Neuronal stem cell (in vitro differentiated cells): ENCODE results near the gene ANO7.

Experiments
- DNase-seq: peaks from one replicate; pipeline ENCODE4 v3.0.0-alpha.2; 2013; ENCODE audit warnings: low spot score
- H2AFZ ChIP-seq: one replicate; pipeline ENCODE4 v1.6.1; 2013; ENCODE audit warnings: mild to moderate bottlenecking, low read length, inconsistent platforms
- H2AK5ac ChIP-seq: 2 replicates; pipeline ENCODE4 v1.6.1; 2013; ENCODE audit warnings: low read depth, mild to moderate bottlenecking, inconsistent platforms, low read length, moderate library complexity, mixed read lengths
- H2BK120ac ChIP-seq: 2 replicates; pipeline ENCODE4 v1.6.1; 2013; ENCODE audit warnings: low read depth, mild to moderate bottlenecking, inconsistent platforms, low read length, moderate library complexity, mixed read lengths
- H2BK12ac ChIP-seq: one replicate; pipeline ENCODE4 v1.6.1; 2013; ENCODE audit warnings: low read length, inconsistent platforms
- H2BK15ac ChIP-seq: 2 replicates; pipeline ENCODE4 v1.6.1; 2013; ENCODE audit warnings: mild to moderate bottlenecking, low read length, inconsistent platforms, mixed read lengths
- H2BK5ac ChIP-seq: one replicate; pipeline ENCODE4 v1.6.1; 2013; ENCODE audit warnings: inconsistent platforms, mild to moderate bottlenecking, low read length, moderate library complexity
- H3K14ac ChIP-seq: one replicate; pipeline ENCODE4 v1.6.1; 2013; ENCODE audit warnings: low read length, inconsistent platforms
- H3K18ac ChIP-seq: 2 replicates; pipeline ENCODE4 v1.6.1; 2013; ENCODE audit warnings: low read length, inconsistent platforms
- H3K23ac ChIP-seq: 2 replicates; pipeline ENCODE4 v1.6.1; 2013; ENCODE audit warnings: low read depth, mild to moderate bottlenecking, mixed read lengths, low read length, inconsistent platforms; ENCODE audit not compliant: poor library complexity
- H3K27ac ChIP-seq: replicated peaks from 3 replicates; pipeline ENCODE4 v1.5.1; 2013; ENCODE audit warnings: low read length, inconsistent platforms
- H3K27me3 ChIP-seq, 3 experiments: 2 replicates each; pipeline ENCODE4 v1.6.1; 2013; ENCODE audit warnings: low read length in 3 of 3, mild to moderate bottlenecking in 2 of 3, inconsistent platforms in 1 of 3, low read depth in 1 of 3, mixed read lengths in 1 of 3, moderate library complexity in 1 of 3; ENCODE audit not compliant: control insufficient read depth in 3 of 3, insufficient read depth in 3 of 3
- H3K36me3 ChIP-seq, 2 donors: replicated peaks in 1 of 2; 2 replicates each; pipeline ENCODE4 v1.6.1; 2013; ENCODE audit warnings: low read length in 2 of 2; ENCODE audit not compliant: control insufficient read depth in 2 of 2, insufficient read depth in 2 of 2
- H3K4ac ChIP-seq: 2 replicates; pipeline ENCODE4 v1.6.1; 2013; ENCODE audit warnings: inconsistent platforms, mild to moderate bottlenecking, low read length, moderate library complexity
- H3K4me1 ChIP-seq, 2 donors: 1 replicate in 1 of 2; 2 replicates in 1 of 2; pipeline ENCODE4 v1.6.1; 2013; ENCODE audit warnings: low read length in 2 of 2, low read depth in 1 of 2; ENCODE audit not compliant: control insufficient read depth in 2 of 2, insufficient read depth in 1 of 2
- H3K4me2 ChIP-seq: one replicate; pipeline ENCODE4 v1.6.1; 2013; ENCODE audit warnings: mild to moderate bottlenecking, low read length, inconsistent platforms; ENCODE audit not compliant: insufficient read depth, poor library complexity, severe bottlenecking
- H3K4me3 ChIP-seq, 2 donors: 2 replicates each; pipeline ENCODE4 v1.5.1; 2013; ENCODE audit warnings: low read length in 2 of 2, mild to moderate bottlenecking in 2 of 2, inconsistent platforms in 1 of 2, moderate library complexity in 1 of 2
- H3K79me1 ChIP-seq: one replicate; pipeline ENCODE4 v1.6.1; 2013; ENCODE audit warnings: low read depth, mild to moderate bottlenecking, inconsistent platforms, low read length, moderate library complexity
- H3K9ac ChIP-seq: one replicate; pipeline ENCODE4 v1.6.1; 2013; ENCODE audit warnings: mild to moderate bottlenecking, low read depth, low read length, inconsistent platforms; ENCODE audit not compliant: poor library complexity
- H3K9me3 ChIP-seq, 2 donors: replicated peaks in 1 of 2; 2 replicates each; pipeline versions ENCODE3 to v1.6.1; 2013; ENCODE audit warnings: low read length in 2 of 2, mild to moderate bottlenecking in 2 of 2, inconsistent platforms in 1 of 2, low read depth in 1 of 2, mixed read lengths in 1 of 2, moderate library complexity in 1 of 2; ENCODE audit not compliant: control insufficient read depth in 2 of 2, insufficient read depth in 1 of 2
- H4K8ac ChIP-seq: one replicate; pipeline ENCODE4 v1.6.1; 2013; ENCODE audit warnings: low read depth, mild to moderate bottlenecking, inconsistent platforms, low read length, moderate library complexity
- H4K91ac ChIP-seq: one replicate; pipeline ENCODE4 v1.6.1; 2013; ENCODE audit warnings: low read length, low read depth, mild to moderate bottlenecking, inconsistent platforms; ENCODE audit not compliant: poor library complexity
- WGBS, 2 donors: extraction: QIAGEN DNeasy Blood & Tissue Kit; methylation state at CpG; one replicate each; pipeline ENCODE4 v1.1.7; 2013; ENCODE audit warnings: missing lambda C conversion rate in 2 of 2, mixed read lengths in 1 of 2; ENCODE audit not compliant: insufficient read length in 2 of 2, insufficient replicate concordance in 1 of 2; ENCODE audit errors: extremely low coverage in 2 of 2; 5-methylcytosine and 5-hydroxymethylcytosine counted together

The ANO7 gene

GRCh38 chr2:241182126-241182525 lies 6.4 kb upstream of the ANO7 start:
- Histone ChIP-seq H3K14ac (no peak overlapping the region), H2AFZ (no peak overlapping the region), H3K9ac (no peak overlapping the region), H2BK5ac (no peak overlapping the region), H3K23ac (no peak overlapping the region), H3K79me1 (no peaks in the 10 kb centered on the region), H3K27me3 (no peaks in the 10 kb centered on the region), H3K4ac (no peak overlapping the region), H3K36me3 (peaks cover 11 to 50% of the 10 kb centered on the region in 2 donors), H3K4me3 (no peak overlapping the region), H3K27ac (no peak overlapping the region), H4K8ac (no peak overlapping the region), H2BK120ac (no peak overlapping the region), H4K91ac (no peak overlapping the region), H2AK5ac (no peak overlapping the region), H3K18ac (no peak overlapping the region), H2BK15ac (no peak overlapping the region), H3K9me3 (peaks cover 0 to 2% of the 10 kb centered on the region in 2 donors), H2BK12ac (no peak overlapping the region), H3K4me1 (peaks cover 5 to 6% of the 10 kb centered on the region in 2 donors), H3K4me2 (no peak overlapping the region)
- DNase-seq = no peak
- no CpG with 5 or more reads among the region's 3 CpGs for WGBS, 2 donors

- Histone ChIP-seq H3K4me1 (peaks cover 6 to 8% of the 10 kb centered on the region in 2 donors), H2AFZ (no peak overlapping the region), H3K23ac (peak overlapping the region; percentile 47), H4K8ac (no peak overlapping the region), H2BK15ac (no peak overlapping the region), H2BK12ac (no peak overlapping the region), H3K9me3 (peaks cover 0 to 2% of the 10 kb centered on the region in 2 donors), H2BK5ac (no peak overlapping the region), H3K14ac (no peak overlapping the region), H3K27ac (no peak overlapping the region), H2AK5ac (no peak overlapping the region), H3K18ac (no peak overlapping the region), H3K36me3 (peaks cover 9 to 45% of the 10 kb centered on the region in 2 donors), H3K79me1 (no peaks in the 10 kb centered on the region), H4K91ac (no peak overlapping the region), H3K9ac (no peak overlapping the region), H3K4me2 (no peak overlapping the region), H3K4ac (no peak overlapping the region), H3K27me3 (no peaks in the 10 kb centered on the region), H3K4me3 (no peak overlapping the region), H2BK120ac (no peak overlapping the region)
- WGBS, 2 donors = no CpG with 5 or more reads among the region's 28 CpGs
- no peak for DNase-seq
Observed at GRCh38 chr2:241182531-241183133, 5.8 kb upstream of the ANO7 start.

GRCh38 chr2:241183221-241183620 lies 5.3 kb upstream of the ANO7 start:
- no CpG with 5 or more reads among the region's 9 CpGs for WGBS, 2 donors
- Histone ChIP-seq H3K4me3 (no peak overlapping the region), H3K14ac (no peak overlapping the region), H3K9ac (no peak overlapping the region), H3K9me3 (no peaks in the 10 kb centered on the region), H3K18ac (no peak overlapping the region), H2BK120ac (no peak overlapping the region), H3K36me3 (peaks cover 5 to 39% of the 10 kb centered on the region in 2 donors), H2BK12ac (no peak overlapping the region), H3K79me1 (no peaks in the 10 kb centered on the region), H3K4ac (no peak overlapping the region), H3K27me3 (no peaks in the 10 kb centered on the region), H2AK5ac (no peak overlapping the region), H4K91ac (no peak overlapping the region), H4K8ac (no peak overlapping the region), H3K23ac (peak overlapping the region; percentile 47), H2BK15ac (no peak overlapping the region), H3K4me1 (peaks cover 12% of the 10 kb centered on the region in 2 donors), H2BK5ac (no peak overlapping the region), H2AFZ (no peak overlapping the region), H3K4me2 (no peak overlapping the region), H3K27ac (no peak overlapping the region)
- DNase-seq = no peak

- H3K23ac ChIP-seq = no peak overlapping the region
- no peak overlapping the region for H3K4ac ChIP-seq
- no peak overlapping the region for H3K18ac ChIP-seq
- peaks cover 5 to 26% of the 10 kb centered on the region in 2 donors for H3K36me3 ChIP-seq
- H3K9me3 ChIP-seq = no peaks in the 10 kb centered on the region
- DNase-seq = no peak
- peak overlapping the region; percentile 27 for H3K14ac ChIP-seq
- no peak overlapping the region for H2AFZ ChIP-seq
- no peak overlapping the region for H4K8ac ChIP-seq
- H3K4me2 ChIP-seq = no peak overlapping the region
- H3K4me1 ChIP-seq = peaks cover 6 to 16% of the 10 kb centered on the region in 2 donors
- no peak overlapping the region for H3K9ac ChIP-seq
- H2BK12ac ChIP-seq = no peak overlapping the region
- H2BK15ac ChIP-seq = no peak overlapping the region
- no peak overlapping the region for H2BK120ac ChIP-seq
- no peak overlapping the region for H3K27ac ChIP-seq
- WGBS, 2 donors = no CpG with 5 or more reads among the region's 9 CpGs
- H2AK5ac ChIP-seq = no peak overlapping the region
- no peaks in the 10 kb centered on the region for H3K27me3 ChIP-seq
- no peak overlapping the region for H4K91ac ChIP-seq
- H3K4me3 ChIP-seq = no peak overlapping the region
- H3K79me1 ChIP-seq = peaks cover 4% of the 10 kb centered on the region
- H2BK5ac ChIP-seq = no peak overlapping the region
Observed at GRCh38 chr2:241184901-241185300, 3.6 kb upstream of the ANO7 start.
